Osteoblast (primary cell): ENCODE data around the gene KCNH6. TPM values are rescaled to one million over a fixed set of nuclear protein-coding genes. Genes with fewer than 3 reads are reported as not detected.
A peak's percentile ranks its signal among the peaks of the same experiment; 100 is the strongest.

ENCODE experiments used
- DNase-seq: peaks from one replicate; pipeline ENCODE4 v3.0.0; 2011; ENCODE audit warnings: low spot score, mixed read lengths; ENCODE audit not compliant: insufficient read length; ENCODE audit errors: missing footprints
- H2AFZ ChIP-seq: 2 replicates; pipeline ENCODE4 v1.6.0; 2011; ENCODE audit warnings: mild to moderate bottlenecking, low read length
- H3K27ac ChIP-seq: 2 replicates; pipeline ENCODE4 v1.5.1; 2011; ENCODE audit warnings: mild to moderate bottlenecking, low read depth, low read length, moderate library complexity
- H3K27me3 ChIP-seq: 2 replicates; pipeline ENCODE4 v1.6.0; 2012; ENCODE audit warnings: mild to moderate bottlenecking, control low read depth, inconsistent platforms, low read length, moderate library complexity; ENCODE audit not compliant: insufficient read depth
- H3K36me3 ChIP-seq: 2 replicates; pipeline ENCODE4 v1.5.1; 2011; ENCODE audit warnings: mild to moderate bottlenecking, low read length, control low read depth, moderate library complexity; ENCODE audit not compliant: insufficient read depth
- H3K4me1 ChIP-seq: 2 replicates; pipeline ENCODE4 v1.5.1; 2011; ENCODE audit warnings: mild to moderate bottlenecking, low read length, control low read depth, moderate library complexity; ENCODE audit not compliant: insufficient read depth
- H3K4me2 ChIP-seq: 2 replicates; pipeline ENCODE4 v1.6.0; 2011; ENCODE audit warnings: mild to moderate bottlenecking, low read length; ENCODE audit not compliant: insufficient read depth
- H3K4me3 ChIP-seq: fragments of 200-600 bp; sonication (generic); 3 replicates; pipeline ENCODE4 v1.5.1; 2012; ENCODE audit warnings: mild to moderate bottlenecking, low read length, inconsistent platforms; ENCODE audit not compliant: insufficient read depth
- H3K79me2 ChIP-seq: 2 replicates; pipeline ENCODE4 v1.6.0; 2012; ENCODE audit warnings: mild to moderate bottlenecking, low read length, control low read depth, inconsistent platforms; ENCODE audit not compliant: insufficient read depth
- H3K9me3 ChIP-seq: 2 replicates; pipeline ENCODE4 v1.5.1; 2011; ENCODE audit warnings: low read depth, low read length, control low read depth
- H4K20me1 ChIP-seq: 2 replicates; pipeline ENCODE4 v1.6.0; 2012; ENCODE audit warnings: mild to moderate bottlenecking, low read length, control low read depth; ENCODE audit not compliant: insufficient read depth
- CTCF ChIP-seq: IDR thresholded peaks from 2 replicates; pipeline ENCODE4 v1.5.1; 2011; ENCODE audit warnings: mild to moderate bottlenecking, low read depth, low read length, moderate library complexity; ENCODE audit errors: extremely low read depth
- total RNA-seq: library from RNA; depleted of rRNA; stranded (reverse); fragments of >200 nt; gene quantifications from 2 replicates; pipeline ENCODE4 v1.2.3, GENCODE V29; 2012

KCNH6 gene
- total RNA-seq, 1 donor: not detected

GRCh38 chr17:63538693-63539595, 15.8 kb downstream of the KCNH6 start:
- Histone ChIP-seq H4K20me1 (no peaks in the 10 kb centered on the region), H3K79me2 (no peaks in the 10 kb centered on the region), H3K27me3 (peaks cover 31% of the 10 kb centered on the region), H3K9me3 (no peaks in the 10 kb centered on the region), H3K27ac (no peak overlapping the region), H3K4me3 (no peak overlapping the region), H2AFZ (no peak overlapping the region), H3K4me2 (no peak overlapping the region), H3K36me3 (no peaks in the 10 kb centered on the region), H3K4me1 (no peaks in the 10 kb centered on the region)
- no peak for TF ChIP-seq CTCF
- DNase-seq: peak; percentile 26

- Histone ChIP-seq H2AFZ (no peak overlapping the region), H3K4me3 (no peak overlapping the region), H3K36me3 (no peaks in the 10 kb centered on the region), H3K4me2 (no peak overlapping the region), H4K20me1 (no peaks in the 10 kb centered on the region), H3K79me2 (no peaks in the 10 kb centered on the region), H3K9me3 (no peaks in the 10 kb centered on the region), H3K4me1 (no peaks in the 10 kb centered on the region), H3K27ac (no peak overlapping the region), H3K27me3 (peaks cover 31% of the 10 kb centered on the region)
- TF ChIP-seq CTCF: no peak
- peak; percentile 73 for DNase-seq
These were observed 17.4 kb downstream of the KCNH6 start for GRCh38 chr17:63540590-63540989.

- Histone ChIP-seq H3K4me1 (no peaks in the 10 kb centered on the region), H3K27me3 (peaks cover 28% of the 10 kb centered on the region), H3K4me2 (no peak overlapping the region), H3K9me3 (no peaks in the 10 kb centered on the region), H3K27ac (no peak overlapping the region), H2AFZ (no peak overlapping the region), H3K79me2 (no peaks in the 10 kb centered on the region), H4K20me1 (no peaks in the 10 kb centered on the region), H3K4me3 (no peak overlapping the region), H3K36me3 (no peaks in the 10 kb centered on the region)
- no peak for TF ChIP-seq CTCF
- DNase-seq: peak; percentile 14
These were observed 19.0 kb downstream of the KCNH6 start for GRCh38 chr17:63542218-63542545.

- Histone ChIP-seq H3K4me2 (no peak overlapping the region), H3K4me3 (no peak overlapping the region), H2AFZ (no peak overlapping the region), H3K36me3 (no peaks in the 10 kb centered on the region), H3K4me1 (no peaks in the 10 kb centered on the region), H3K9me3 (no peaks in the 10 kb centered on the region), H3K27ac (no peak overlapping the region), H3K27me3 (peaks cover 19% of the 10 kb centered on the region), H3K79me2 (no peaks in the 10 kb centered on the region), H4K20me1 (no peaks in the 10 kb centered on the region)
- DNase-seq: peak; percentile 46
- no peak for TF ChIP-seq CTCF
These were observed 20.0 kb downstream of the KCNH6 start for GRCh38 chr17:63542942-63543821.
